ENCODE data around the gene KIF5A.
A peak's percentile ranks its signal among the peaks of the same experiment; 100 is the strongest.

KIF5A gene

GRCh38 chr12:57548013-57548315 lies 1.9 kb upstream of the KIF5A start:
- H3K36me3 ChIP-seq (ENCODE audit: low read depth): peaks cover 15% of the 10 kb centered on the region
- TF ChIP-seq, protein P1, sequence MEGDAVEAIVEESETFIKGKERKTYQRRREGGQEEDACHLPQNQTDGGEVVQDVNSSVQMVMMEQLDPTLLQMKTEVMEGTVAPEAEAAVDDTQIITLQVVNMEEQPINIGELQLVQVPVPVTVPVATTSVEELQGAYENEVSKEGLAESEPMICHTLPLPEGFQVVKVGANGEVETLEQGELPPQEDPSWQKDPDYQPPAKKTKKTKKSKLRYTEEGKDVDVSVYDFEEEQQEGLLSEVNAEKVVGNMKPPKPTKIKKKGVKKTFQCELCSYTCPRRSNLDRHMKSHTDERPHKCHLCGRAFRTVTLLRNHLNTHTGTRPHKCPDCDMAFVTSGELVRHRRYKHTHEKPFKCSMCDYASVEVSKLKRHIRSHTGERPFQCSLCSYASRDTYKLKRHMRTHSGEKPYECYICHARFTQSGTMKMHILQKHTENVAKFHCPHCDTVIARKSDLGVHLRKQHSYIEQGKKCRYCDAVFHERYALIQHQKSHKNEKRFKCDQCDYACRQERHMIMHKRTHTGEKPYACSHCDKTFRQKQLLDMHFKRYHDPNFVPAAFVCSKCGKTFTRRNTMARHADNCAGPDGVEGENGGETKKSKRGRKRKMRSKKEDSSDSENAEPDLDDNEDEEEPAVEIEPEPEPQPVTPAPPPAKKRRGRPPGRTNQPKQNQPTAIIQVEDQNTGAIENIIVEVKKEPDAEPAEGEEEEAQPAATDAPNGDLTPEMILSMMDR (IDR thresholded peaks at IDR 0.05; ENCODE audit: poor library complexity, severe bottlenecking): no peak
- H3K27me3 ChIP-seq (ENCODE audit: insufficient read depth, poor library complexity, severe bottlenecking): no peaks in the 10 kb centered on the region
- H3K27ac ChIP-seq (ENCODE audit: poor library complexity, severe bottlenecking): no peak overlapping the region
- H3K9me3 ChIP-seq (ENCODE audit: severe bottlenecking): no peaks in the 10 kb centered on the region
- ATAC-seq (ENCODE audit: low read depth) (no peak), DNase-seq (ENCODE audit: low spot score) (no peak)
- no peak overlapping the region for H3K4me3 ChIP-seq (ENCODE audit: severe bottlenecking)
- peaks cover 8% of the 10 kb centered on the region for H3K4me1 ChIP-seq (ENCODE audit: insufficient read depth, poor library complexity, severe bottlenecking)

GRCh38 chr12:57548488-57548887 lies 1.4 kb upstream of the KIF5A start:
- TF ChIP-seq, protein P1 (IDR thresholded peaks at IDR 0.05; ENCODE audit: poor library complexity, severe bottlenecking): no peak
- Histone ChIP-seq H3K27me3 (ENCODE audit: insufficient read depth, poor library complexity, severe bottlenecking) (no peaks in the 10 kb centered on the region), H3K4me1 (ENCODE audit: insufficient read depth, poor library complexity, severe bottlenecking) (peaks cover 8% of the 10 kb centered on the region), H3K9me3 (ENCODE audit: severe bottlenecking) (no peaks in the 10 kb centered on the region), H3K4me3 (ENCODE audit: severe bottlenecking) (no peak overlapping the region), H3K36me3 (ENCODE audit: low read depth) (peaks cover 15% of the 10 kb centered on the region), H3K27ac (ENCODE audit: poor library complexity, severe bottlenecking) (no peak overlapping the region)
- no peak for DNase-seq (ENCODE audit: low spot score)
- ATAC-seq (ENCODE audit: low read depth): no peak

GRCh38 chr12:57549203-57549908 lies 488 bp upstream of the KIF5A start:
- ATAC-seq (ENCODE audit: low read depth) (no peak), DNase-seq (ENCODE audit: low spot score) (no peak)
- Histone ChIP-seq H3K36me3 (ENCODE audit: low read depth) (peaks cover 15% of the 10 kb centered on the region), H3K4me1 (ENCODE audit: insufficient read depth, poor library complexity, severe bottlenecking) (peaks cover 8% of the 10 kb centered on the region), H3K27ac (ENCODE audit: poor library complexity, severe bottlenecking) (no peak overlapping the region), H3K4me3 (ENCODE audit: severe bottlenecking) (peak overlapping the region; percentile 40), H3K27me3 (ENCODE audit: insufficient read depth, poor library complexity, severe bottlenecking) (no peaks in the 10 kb centered on the region), H3K9me3 (ENCODE audit: severe bottlenecking) (no peaks in the 10 kb centered on the region)
- TF ChIP-seq, protein P1 (IDR thresholded peaks at IDR 0.05; ENCODE audit: poor library complexity, severe bottlenecking): no peak

DNA sequence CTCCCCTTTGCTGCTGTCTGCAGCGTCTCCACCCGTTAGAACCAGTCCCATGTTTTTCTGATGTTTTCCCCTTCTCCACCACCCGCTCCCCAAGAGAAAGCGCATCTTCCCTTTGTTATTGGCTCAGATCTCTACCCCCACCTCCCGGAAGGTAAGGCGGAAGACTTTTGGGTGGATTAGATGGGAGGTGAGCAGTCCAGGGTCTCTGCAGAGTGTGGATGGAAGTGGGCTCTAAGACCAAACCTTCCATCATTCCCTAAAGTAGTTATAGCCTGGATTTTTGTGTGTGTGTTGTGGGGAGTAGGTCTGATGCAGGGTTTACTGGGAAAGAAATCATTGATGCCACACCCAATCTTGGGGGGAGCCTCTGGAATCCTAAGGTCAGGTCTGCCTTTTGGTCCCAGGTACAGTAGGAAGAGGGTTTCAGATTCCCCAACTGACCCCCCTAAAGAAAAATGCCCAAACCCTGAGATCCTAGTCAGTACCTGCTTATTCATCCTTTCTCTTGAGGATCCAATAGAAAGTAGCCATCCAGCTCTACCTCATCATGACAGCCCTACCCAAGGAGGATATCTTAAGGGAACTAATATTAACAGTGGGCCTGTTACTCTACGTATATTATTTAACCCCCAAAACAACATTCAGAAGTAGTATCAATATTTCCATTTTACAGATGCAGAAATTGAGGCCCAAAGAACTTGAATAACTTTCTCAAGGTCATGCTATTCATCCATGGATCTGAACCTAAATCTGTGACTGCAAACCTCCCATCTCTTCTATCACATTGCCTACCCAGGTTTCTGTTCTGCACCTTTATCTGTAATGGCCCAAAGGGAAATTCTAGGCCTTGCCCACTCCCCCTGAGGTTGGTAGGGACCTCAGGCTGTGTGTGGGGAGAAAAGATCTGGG lies 1.1 kb downstream of the KIF5A start:
- no peak overlapping the region for H3K27ac ChIP-seq (ENCODE audit: poor library complexity, severe bottlenecking)
- TF ChIP-seq, protein P1 (IDR thresholded peaks at IDR 0.05; ENCODE audit: poor library complexity, severe bottlenecking): no peak
- peaks cover 2% of the 10 kb centered on the region for H3K4me1 ChIP-seq (ENCODE audit: insufficient read depth, poor library complexity, severe bottlenecking)
- no peak for ATAC-seq (ENCODE audit: low read depth)
- peaks cover under 1% of the 10 kb centered on the region; the same call in 1 of the 2 replicates for H3K36me3 ChIP-seq (ENCODE audit: low read depth)
- no peak for DNase-seq (ENCODE audit: low spot score)
- no peaks in the 10 kb centered on the region for H3K9me3 ChIP-seq (ENCODE audit: severe bottlenecking)
- H3K4me3 ChIP-seq (ENCODE audit: severe bottlenecking): no peak overlapping the region
- H3K27me3 ChIP-seq (ENCODE audit: insufficient read depth, poor library complexity, severe bottlenecking): no peaks in the 10 kb centered on the region

All from RWPE2 (cell line).